ENCODE measurements around the gene RDH11.

DNA sequence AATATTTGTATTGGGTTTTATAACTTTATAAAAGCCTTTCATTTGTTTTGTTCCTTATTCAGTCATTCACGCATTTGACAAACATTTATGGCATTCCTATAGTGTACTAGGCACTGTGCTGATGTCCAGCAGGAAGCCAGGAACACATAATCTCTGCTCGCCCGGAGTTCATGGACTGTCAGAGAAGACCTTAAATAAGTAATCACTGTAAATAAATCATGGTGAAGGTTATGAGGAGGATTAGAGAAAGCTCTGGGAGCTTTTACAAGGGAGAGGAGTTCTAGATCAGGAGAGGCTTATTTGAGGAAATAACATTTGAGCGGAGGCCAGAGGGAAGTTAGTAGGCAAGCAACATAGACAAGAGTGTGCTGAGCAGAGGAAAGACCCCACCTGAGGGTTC is 1.4 kb upstream of the RDH11 start:
- TF ChIP-seq, protein P1, sequence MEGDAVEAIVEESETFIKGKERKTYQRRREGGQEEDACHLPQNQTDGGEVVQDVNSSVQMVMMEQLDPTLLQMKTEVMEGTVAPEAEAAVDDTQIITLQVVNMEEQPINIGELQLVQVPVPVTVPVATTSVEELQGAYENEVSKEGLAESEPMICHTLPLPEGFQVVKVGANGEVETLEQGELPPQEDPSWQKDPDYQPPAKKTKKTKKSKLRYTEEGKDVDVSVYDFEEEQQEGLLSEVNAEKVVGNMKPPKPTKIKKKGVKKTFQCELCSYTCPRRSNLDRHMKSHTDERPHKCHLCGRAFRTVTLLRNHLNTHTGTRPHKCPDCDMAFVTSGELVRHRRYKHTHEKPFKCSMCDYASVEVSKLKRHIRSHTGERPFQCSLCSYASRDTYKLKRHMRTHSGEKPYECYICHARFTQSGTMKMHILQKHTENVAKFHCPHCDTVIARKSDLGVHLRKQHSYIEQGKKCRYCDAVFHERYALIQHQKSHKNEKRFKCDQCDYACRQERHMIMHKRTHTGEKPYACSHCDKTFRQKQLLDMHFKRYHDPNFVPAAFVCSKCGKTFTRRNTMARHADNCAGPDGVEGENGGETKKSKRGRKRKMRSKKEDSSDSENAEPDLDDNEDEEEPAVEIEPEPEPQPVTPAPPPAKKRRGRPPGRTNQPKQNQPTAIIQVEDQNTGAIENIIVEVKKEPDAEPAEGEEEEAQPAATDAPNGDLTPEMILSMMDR (conservative IDR thresholded peaks at IDR 0.05; ENCODE audit: low read length) = no peak
- TF ChIP-seq EZH2phosphoT487 (IDR thresholded peaks at IDR 0.05; ENCODE audit: borderline replicate concordance, low read depth, low read length) = no peak

Data from OCI-LY7 (cell line).